MCF 10A (cell line): ENCODE measurements around the gene PARL. TPM values are rescaled to one million over a fixed set of nuclear protein-coding genes. Genes with fewer than 3 reads are reported as not detected.
"Not testable (repeated sequence)": the region's sequence is repeated elsewhere in the genome, so short reads cannot be mapped to it uniquely, and the experiment has no call there.

Experiments
- BruUV-seq: library from RNA; stranded (reverse); fragments of 400-500 nt; replicated peaks from 2 replicates; lab custom pipeline; 2021; lab: Mats Ljungman, UMichigan
- CTCF ChIA-PET: fragments of 300-600 bp; sonication (Branson Sonifier 250); formaldehyde crosslinking; extraction: SDS; loops from one replicate; lab custom pipeline; 2021; ENCODE audit warnings: antibody characterized with exemption, inconsistent platforms; lab: Yijun Ruan, JAX
- POLR2A ChIA-PET: fragments of 300-600, 350-650 bp; sonication (Branson Sonifier 250); formaldehyde crosslinking; extraction: SDS; loops from one replicate; lab custom pipeline; 2020; ENCODE audit warnings: antibody characterized with exemption, inconsistent platforms; lab: Yijun Ruan, JAX
- DNase-seq: peaks from one replicate; pipeline ENCODE4 v3.0.0-alpha.2; 2018; ENCODE audit not compliant: unreplicated experiment
- H3K27ac Mint-ChIP-seq: one replicate; pipeline ENCODE4 v1.8.0; 2022; ENCODE audit warnings: mild to moderate bottlenecking, low read depth, mixed read lengths; ENCODE audit not compliant: unreplicated experiment
- H3K27me3 Mint-ChIP-seq: one replicate; pipeline ENCODE4 v1.8.0; 2022; ENCODE audit warnings: mixed read lengths; ENCODE audit not compliant: insufficient read depth, unreplicated experiment
- H3K36me3 Mint-ChIP-seq: one replicate; pipeline ENCODE4 v1.8.0; 2022; ENCODE audit warnings: mild to moderate bottlenecking, moderate library complexity, mixed read lengths; ENCODE audit not compliant: insufficient read depth, unreplicated experiment
- H3K4me1 Mint-ChIP-seq: one replicate; pipeline ENCODE4 v1.8.0; 2022; ENCODE audit warnings: mixed read lengths; ENCODE audit not compliant: insufficient read depth, unreplicated experiment
- H3K4me3 Mint-ChIP-seq: one replicate; pipeline ENCODE4 v1.8.0; 2022; ENCODE audit warnings: mild to moderate bottlenecking, moderate library complexity, mixed read lengths; ENCODE audit not compliant: unreplicated experiment
- H3K9me3 Mint-ChIP-seq: one replicate; pipeline ENCODE4 v1.8.0; 2022; ENCODE audit warnings: mixed read lengths; ENCODE audit not compliant: unreplicated experiment
- CTCF ChIP-seq: fragments of 200-600 bp; IDR thresholded peaks from one replicate; pipeline ENCODE4 v1.8.0; 2022; ENCODE audit warnings: antibody characterized with exemption, mild to moderate bottlenecking; ENCODE audit not compliant: unreplicated experiment
- intact Hi-C: fragments of 100-400 bp; cut with micrococcal nuclease; formaldehyde crosslinking; loops from 2 replicates; pipeline ENCODE4 v1.14.1; 2022
- total RNA-seq: library from RNA; stranded (reverse); gene quantifications from 2 replicates; pipeline ENCODE4 v1.2.3, GENCODE V29; 2022

Gene PARL
- total RNA-seq, 1 experiment from 2014 or later, result 88.0 TPM

DNA sequence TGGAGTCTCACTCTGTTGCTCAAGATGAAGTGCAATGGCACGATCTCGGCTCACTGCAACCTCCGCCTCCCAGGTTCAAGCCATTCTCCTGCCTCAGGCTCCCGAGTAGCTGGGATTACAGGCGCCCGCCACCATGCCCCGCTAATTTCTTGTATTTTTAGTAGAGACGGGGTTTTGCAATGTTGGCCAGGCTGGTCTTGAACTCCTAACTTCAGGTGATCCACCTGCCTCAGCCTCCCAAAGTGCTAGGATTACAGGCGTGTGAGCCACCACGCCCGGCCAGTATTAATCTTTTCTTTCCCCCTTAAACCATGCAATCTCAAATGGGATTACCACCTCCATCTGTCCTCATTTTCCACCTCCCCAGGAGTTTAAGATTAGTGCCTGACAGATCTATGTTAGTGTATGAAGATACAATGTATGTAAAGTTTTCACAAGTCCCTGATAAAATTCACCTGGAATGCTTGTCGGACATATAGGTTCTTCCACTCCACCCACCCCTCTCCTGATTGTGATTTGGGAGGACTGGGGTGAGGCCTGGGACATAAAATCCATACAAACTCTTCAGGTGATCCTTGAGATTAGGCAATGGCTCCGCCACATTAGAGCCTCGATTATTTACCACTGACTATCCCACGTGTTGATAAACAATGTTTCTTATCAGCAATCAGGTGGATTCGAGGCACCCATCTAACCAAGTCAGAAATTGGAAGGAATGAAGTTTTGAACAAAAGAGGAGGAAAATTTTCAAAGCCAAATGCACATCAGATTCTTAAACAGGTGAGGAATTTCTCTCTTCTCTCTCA, 1.2 kb downstream of the PARL start:
- BruUV-seq, result no TSS peak
- no peaks in the 10 kb centered on the region for H3K27me3 Mint-ChIP-seq
- peak overlapping the region; percentile 88 for H3K27ac Mint-ChIP-seq
- H3K4me3 Mint-ChIP-seq, result peak overlapping the region; percentile 93
- TF ChIP-seq CTCF, result no peak
- intact Hi-C loops, result loop anchor here (2.0 to 10.0 kb wide), 3 partner anchors 59 to 699 kb away; partner anchors contain the start of gene MAP6D1
- DNase-seq, result peak; percentile 4
- ChIA-PET CTCF (interaction anchor here (0.6 to 2.2 kb wide), 16 partner anchors 10 to 930 kb away, joined by 3 to 8 read pairs (median 4); partner anchors contain the start of gene EIF2B5), POLR2A (interaction anchor here (0.7 to 2.3 kb wide), 14 partner anchors 10 to 488 kb away, joined by 3 to 21 read pairs (median 6); partner anchors contain the start of genes DVL3, EEF1AKMT4, EIF2B5 and KLHL24)
- peaks cover 12% of the 10 kb centered on the region for H3K4me1 Mint-ChIP-seq
- H3K36me3 Mint-ChIP-seq, result peaks cover 16% of the 10 kb centered on the region
- no peaks in the 10 kb centered on the region for H3K9me3 Mint-ChIP-seq

DNA sequence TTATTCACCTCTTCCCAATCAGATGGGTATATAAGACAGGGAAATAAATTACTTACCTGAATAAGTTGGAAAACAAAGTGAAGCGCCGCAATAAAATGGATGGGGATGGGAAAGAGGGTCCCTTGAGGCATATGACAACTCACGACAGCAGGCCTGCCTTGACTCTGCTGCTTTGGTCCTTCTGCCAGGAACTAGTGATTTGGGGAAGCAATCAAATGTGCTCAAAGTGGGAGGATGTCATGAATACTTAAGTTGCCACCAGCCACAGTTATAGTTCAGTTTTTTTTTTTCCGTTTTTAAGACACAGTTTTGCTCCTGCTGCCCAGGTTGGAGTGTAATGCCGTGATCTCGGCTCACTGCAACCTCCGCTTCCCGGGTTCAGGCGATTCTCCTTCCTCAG, 4.6 kb downstream of the PARL start:
- ChIA-PET CTCF (interaction anchor here (0.6 kb wide), 1 partner anchor 1156 kb away, joined by 3 read pairs; no protein-coding TSS in a partner anchor), POLR2A (interaction anchor here (0.5 to 0.8 kb wide), 2 partner anchors 115 to 433 kb away, joined by 3 read pairs; no protein-coding TSS in a partner anchor)
- Mint-ChIP-seq H3K4me3 (no peak overlapping the region), H3K4me1 (peaks cover 6% of the 10 kb centered on the region), H3K36me3 (peaks cover 41% of the 10 kb centered on the region), H3K27ac (no peak overlapping the region), H3K27me3 (no peaks in the 10 kb centered on the region), H3K9me3 (no peaks in the 10 kb centered on the region)
- no TSS peak for BruUV-seq
- no peak for TF ChIP-seq CTCF
- DNase-seq, result no peak
- intact Hi-C loops, result loop anchor here (10.0 kb wide), 2 partner anchors 375 to 695 kb away; no protein-coding TSS in a partner anchor

- intact Hi-C loops, result no loop called here
- no peak overlapping the region for H3K4me3 Mint-ChIP-seq
- CTCF ChIA-PET, result no interaction called here
- DNase-seq, result no peak
- BruUV-seq, result no TSS peak
- TF ChIP-seq CTCF, result no peak
- POLR2A ChIA-PET, result no interaction called here
- H3K36me3 Mint-ChIP-seq, result peaks cover 45% of the 10 kb centered on the region
- no peaks in the 10 kb centered on the region for H3K9me3 Mint-ChIP-seq
- no peaks in the 10 kb centered on the region for H3K27me3 Mint-ChIP-seq
- H3K4me1 Mint-ChIP-seq, result peaks cover 6% of the 10 kb centered on the region
- no peak overlapping the region for H3K27ac Mint-ChIP-seq
Measured at GRCh38 chr3:183879243-183879642, 5.4 kb downstream of the PARL start.

GRCh38 chr3:183878071-183878470, 6.6 kb downstream of the PARL start:
- BruUV-seq, result no TSS peak
- CTCF ChIA-PET, result interaction anchor here (0.6 kb wide), 1 partner anchor 274 kb away, joined by 7 read pairs; no protein-coding TSS in a partner anchor
- Mint-ChIP-seq H3K9me3 (no peaks in the 10 kb centered on the region), H3K36me3 (peaks cover 45% of the 10 kb centered on the region), H3K4me3 (no peak overlapping the region), H3K4me1 (no peaks in the 10 kb centered on the region), H3K27me3 (no peaks in the 10 kb centered on the region), H3K27ac (no peak overlapping the region)
- TF ChIP-seq CTCF, result no peak
- intact Hi-C loops, result no loop called here
- DNase-seq, result no peak
- POLR2A ChIA-PET, result no interaction called here

- BruUV-seq, CTCF ChIA-PET, intact Hi-C loops, H3K27ac Mint-ChIP-seq, POLR2A ChIA-PET, H3K27me3 Mint-ChIP-seq, H3K4me1 Mint-ChIP-seq, H3K9me3 Mint-ChIP-seq, H3K4me3 Mint-ChIP-seq, DNase-seq: not testable (repeated sequence)
- peaks cover 45% of the 10 kb centered on the region for H3K36me3 Mint-ChIP-seq
Measured at GRCh38 chr3:183877227-183877626, 7.5 kb downstream of the PARL start.
